SJSA1 (cell line): Measurements from ENCODE around the gene ERFE. TPM values are rescaled to one million over a fixed set of nuclear protein-coding genes. Genes with fewer than 3 reads are reported as not detected.
"Not testable (repeated sequence)": the region's sequence is repeated elsewhere in the genome, so short reads cannot be mapped to it uniquely, and the experiment has no call there.

ENCODE experiments used
- DNase-seq, 2 experiments: peaks; one replicate each; pipeline ENCODE4 v3.0.0-alpha.2; 2015 to 2020; ENCODE audit warnings: low spot score in 2 of 2, low read depth in 1 of 2
- H3K27ac ChIP-seq: fragments of 250-450 bp; sonication (Bioruptor Pico); 2 replicates; pipeline ENCODE4 v1.5.1; 2020; ENCODE audit warnings: mild to moderate bottlenecking, moderate library complexity
- H3K27me3 ChIP-seq: fragments of 250-450 bp; sonication (Bioruptor Pico); replicated peaks from 2 replicates; pipeline ENCODE4 v1.5.1; 2020; ENCODE audit warnings: mild to moderate bottlenecking, moderate library complexity
- H3K36me3 ChIP-seq: fragments of 250-450 bp; sonication (Bioruptor Pico); 2 replicates; pipeline ENCODE4 v1.5.1; 2020; ENCODE audit warnings: mild to moderate bottlenecking
- H3K4me1 ChIP-seq: fragments of 250-450 bp; sonication (Bioruptor Pico); replicated peaks from 2 replicates; pipeline ENCODE4 v1.6.1; 2021; ENCODE audit warnings: mild to moderate bottlenecking
- H3K4me3 ChIP-seq: fragments of 250-450 bp; sonication (Bioruptor Pico); 2 replicates; pipeline ENCODE4 v1.5.1; 2020; ENCODE audit warnings: mild to moderate bottlenecking
- H3K9me3 ChIP-seq: fragments of 250-450 bp; sonication (Bioruptor Pico); replicated peaks from 2 replicates; pipeline ENCODE4 v1.5.1; 2020; ENCODE audit warnings: mild to moderate bottlenecking
- total RNA-seq: library from RNA; depleted of rRNA; stranded (reverse); fragments of >200 nt; shearing (Covaris generic); gene quantifications from 2 replicates; pipeline ENCODE4 v1.2.3, GENCODE V29; 2014; rRNA removed

ERFE gene, protein sequence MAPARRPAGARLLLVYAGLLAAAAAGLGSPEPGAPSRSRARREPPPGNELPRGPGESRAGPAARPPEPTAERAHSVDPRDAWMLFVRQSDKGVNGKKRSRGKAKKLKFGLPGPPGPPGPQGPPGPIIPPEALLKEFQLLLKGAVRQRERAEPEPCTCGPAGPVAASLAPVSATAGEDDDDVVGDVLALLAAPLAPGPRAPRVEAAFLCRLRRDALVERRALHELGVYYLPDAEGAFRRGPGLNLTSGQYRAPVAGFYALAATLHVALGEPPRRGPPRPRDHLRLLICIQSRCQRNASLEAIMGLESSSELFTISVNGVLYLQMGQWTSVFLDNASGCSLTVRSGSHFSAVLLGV
- total RNA-seq, result 8.4 and 14.9 TPM in 2 replicates

DNA sequence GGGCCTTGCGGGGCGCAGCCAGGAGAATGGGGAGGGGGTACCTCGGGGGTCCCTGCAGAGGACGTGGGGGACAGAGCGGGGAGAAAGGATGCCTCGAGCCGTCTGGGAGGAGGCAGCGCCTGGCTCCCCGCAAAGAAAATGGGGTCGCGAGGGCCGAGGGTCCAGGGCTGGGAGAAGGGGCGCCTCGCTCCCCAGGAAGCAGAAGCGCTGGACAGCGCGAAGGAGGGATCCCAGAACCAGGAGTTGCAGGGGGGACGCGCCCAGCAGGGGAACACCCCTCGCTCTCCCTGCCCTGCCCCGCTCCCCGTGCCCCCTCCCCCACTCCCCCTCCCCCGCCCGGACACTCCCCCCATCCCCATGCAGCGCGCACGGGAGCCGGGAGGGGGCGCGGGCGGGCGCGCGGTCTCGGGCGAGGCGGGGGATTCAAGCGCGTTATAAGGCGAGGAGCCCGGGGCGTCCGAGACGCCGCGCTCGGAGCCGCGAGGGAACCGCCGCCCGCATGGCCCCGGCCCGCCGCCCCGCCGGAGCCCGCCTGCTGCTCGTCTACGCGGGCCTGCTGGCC, at the start of gene ERFE:
Gene ERFE (plus strand): TSS at position 462 of the 562 bp plus-strand sequence. CDS start 38 bp downstream, at position 500.
- Histone ChIP-seq H3K4me3 (peak within 1 kb of the TSS; percentile 45), H3K27ac (no peak within 1 kb of the TSS), H3K9me3 (no peaks in the 10 kb centered on the region; the same call in 1 of the 2 replicates), H3K36me3 (no peaks in the 10 kb centered on the region), H3K4me1 (peaks cover 16% of the 10 kb centered on the region), H3K27me3 (no peaks in the 10 kb centered on the region)
- DNase-seq, result no peak

DNA sequence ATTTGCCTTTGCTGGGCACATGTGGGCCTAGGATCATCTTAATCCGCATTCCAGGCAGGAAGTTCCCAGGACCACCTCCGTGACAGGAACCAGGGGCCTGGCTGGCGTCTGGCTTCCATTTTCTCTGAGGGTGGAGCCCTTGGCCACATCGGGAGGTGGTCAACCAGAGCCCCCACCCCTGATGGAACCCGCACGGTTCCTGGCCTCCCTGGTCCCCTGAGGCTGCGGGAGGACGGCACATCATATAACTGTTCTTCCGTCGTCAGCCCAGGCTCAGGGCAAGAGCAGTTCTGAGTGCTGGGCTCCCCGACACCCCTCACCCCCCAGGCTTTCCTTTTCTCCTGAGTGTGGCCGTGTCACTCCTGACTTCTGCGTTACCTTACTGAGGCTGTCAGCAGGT, 45.2 kb upstream of the ERFE start:
- Histone ChIP-seq H3K4me1 (peaks cover 11% of the 10 kb centered on the region), H3K36me3 (no peaks in the 10 kb centered on the region), H3K27me3 (no peaks in the 10 kb centered on the region), H3K4me3 (no peak overlapping the region), H3K9me3 (no peaks in the 10 kb centered on the region), H3K27ac (no peak overlapping the region)
- DNase-seq, result no peak

DNA sequence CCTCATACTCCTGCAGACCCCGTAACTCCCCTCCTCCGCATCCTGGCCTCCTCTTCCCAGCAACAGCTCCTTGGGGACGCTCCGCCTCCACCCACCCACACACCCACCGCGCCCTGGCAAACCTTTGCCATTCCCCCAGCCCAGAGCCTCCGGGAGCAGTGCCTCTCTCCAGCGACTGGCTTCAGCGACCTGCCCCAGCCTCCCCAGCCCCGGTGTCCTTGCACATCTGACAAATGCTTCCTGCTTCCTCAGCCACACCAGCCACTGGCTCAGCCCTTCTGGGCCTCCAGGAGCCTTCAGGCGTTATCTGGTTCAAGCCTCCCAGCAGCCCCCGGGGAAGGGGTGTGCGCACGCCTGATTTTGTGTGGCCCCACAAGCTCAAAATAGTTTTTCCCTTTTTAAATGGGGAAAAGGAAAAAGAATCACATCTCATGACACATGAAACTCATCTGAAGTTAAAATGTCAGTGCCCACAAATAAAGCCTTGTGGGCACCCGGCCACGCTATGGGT, 44.4 kb upstream of the ERFE start:
- Histone ChIP-seq H3K36me3 (no peaks in the 10 kb centered on the region), H3K27me3 (no peaks in the 10 kb centered on the region)
- no peak for DNase-seq

DNA sequence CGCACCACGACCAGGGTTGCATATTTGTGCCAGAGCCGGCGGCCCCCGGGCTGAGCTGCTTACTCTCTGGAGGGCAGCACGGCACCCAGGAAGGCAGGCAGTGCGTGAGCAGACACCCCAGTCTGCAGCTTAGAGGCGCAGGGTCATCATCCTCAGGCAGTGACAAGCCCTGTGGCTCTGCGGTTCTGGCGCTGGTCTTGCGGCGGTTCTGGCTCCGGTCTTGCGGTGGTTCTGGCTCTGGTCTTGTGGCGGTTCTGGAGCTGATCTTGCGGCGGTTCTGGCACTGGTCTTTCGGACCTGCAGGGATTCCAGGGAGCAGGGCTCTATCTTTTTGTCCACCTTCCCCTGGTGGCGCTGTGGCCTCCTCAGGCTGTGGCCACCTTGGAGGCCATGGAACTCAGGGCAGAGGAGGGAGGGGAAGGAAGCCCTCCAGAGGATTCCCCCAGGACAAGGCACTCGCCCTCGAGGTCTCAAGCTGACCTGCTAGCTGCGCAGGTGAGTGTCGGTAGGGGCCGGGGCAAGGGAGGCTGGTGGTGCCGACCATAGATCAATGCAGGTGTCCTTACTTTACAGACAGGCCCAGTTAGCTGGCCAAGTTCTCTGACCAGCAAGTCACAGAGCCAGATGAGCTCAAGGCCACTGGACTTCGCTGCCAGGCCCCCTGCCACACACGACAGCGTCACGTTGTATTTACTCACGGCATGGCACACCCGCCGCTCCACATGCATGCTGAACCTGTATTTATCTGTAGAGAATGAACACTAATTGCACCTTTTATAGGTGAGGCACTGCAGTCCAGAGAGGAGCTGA, 43.7 kb upstream of the ERFE start:
- Histone ChIP-seq H3K27me3 (no peaks in the 10 kb centered on the region), H3K4me1 (peaks cover 11% of the 10 kb centered on the region), H3K27ac (no peak overlapping the region), H3K9me3 (no peaks in the 10 kb centered on the region), H3K4me3 (no peak overlapping the region), H3K36me3 (no peaks in the 10 kb centered on the region)
- no peak for DNase-seq

More for the DNA sequence above, 44.4 kb upstream of the ERFE start:
- no peak overlapping the region for H3K4me3 ChIP-seq
- H3K9me3 ChIP-seq, result no peaks in the 10 kb centered on the region
- H3K27ac ChIP-seq, result no peak overlapping the region
- peaks cover 11% of the 10 kb centered on the region for H3K4me1 ChIP-seq

DNA sequence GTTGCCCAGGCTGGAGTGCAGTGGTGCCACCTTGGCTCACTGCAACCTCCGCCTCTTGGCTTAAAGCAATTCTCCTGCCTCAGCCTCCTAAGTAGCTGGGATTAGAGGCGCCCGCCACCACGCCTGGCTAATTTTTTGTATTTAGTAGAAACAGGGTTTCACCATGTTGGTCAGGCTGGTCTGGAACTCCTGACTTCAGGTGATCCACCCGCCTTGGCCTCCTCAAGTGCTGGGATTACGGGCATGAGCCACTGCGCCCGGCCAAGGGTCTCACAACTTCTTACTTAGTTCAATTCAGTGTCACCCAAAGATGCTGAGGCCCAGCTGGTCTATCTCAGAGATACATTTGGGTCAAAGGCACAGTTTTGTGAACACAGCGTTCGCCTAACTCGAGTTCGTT, 43.1 kb upstream of the ERFE start:
- DNase-seq, H3K27ac ChIP-seq, H3K4me3 ChIP-seq, H3K27me3 ChIP-seq, H3K36me3 ChIP-seq, H3K9me3 ChIP-seq: not testable (repeated sequence)
- peaks cover 11% of the 10 kb centered on the region for H3K4me1 ChIP-seq

DNA sequence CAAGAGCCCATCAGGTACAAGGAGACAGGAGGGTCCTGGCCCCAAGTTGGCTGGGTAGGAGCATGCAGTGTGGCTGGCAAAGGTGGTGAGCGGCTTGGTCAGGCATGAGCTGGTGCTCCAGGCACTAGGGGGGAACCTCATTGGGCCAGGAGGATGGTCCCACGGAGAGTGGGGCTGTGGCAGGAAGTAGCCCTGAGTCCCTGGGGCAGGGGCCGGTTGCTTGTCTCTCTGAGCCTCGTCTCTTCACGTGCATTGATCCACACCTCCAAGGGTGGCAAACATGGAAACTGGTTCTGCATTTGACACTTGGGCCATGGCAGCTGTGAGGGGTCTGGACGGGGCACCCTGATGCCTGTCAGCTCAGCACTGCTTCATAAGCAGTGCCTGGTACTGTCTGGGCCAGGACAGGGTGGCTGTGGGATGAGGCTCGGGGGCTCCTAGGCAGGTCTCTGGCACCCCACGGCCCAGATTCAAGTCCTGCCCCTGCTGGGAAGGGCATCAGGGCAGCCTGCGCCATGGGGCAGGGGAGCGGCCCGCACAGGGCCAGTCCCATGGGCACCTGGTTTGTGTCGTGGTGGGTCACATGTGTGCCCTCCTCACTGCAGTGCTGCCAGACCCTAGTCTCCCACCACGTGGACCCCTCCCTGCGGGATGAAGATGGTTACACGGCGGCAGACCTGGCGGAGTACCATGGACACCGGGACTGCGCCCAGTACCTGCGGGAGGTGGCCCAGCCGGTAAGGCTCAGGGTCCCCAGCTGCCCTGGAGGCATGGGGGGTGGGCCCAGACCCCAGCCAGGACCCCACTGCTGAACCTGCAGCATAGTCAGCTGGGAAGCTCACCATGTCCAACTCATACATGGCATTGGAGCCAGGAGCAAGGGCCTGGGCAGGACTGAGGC, 42.2 kb upstream of the ERFE start:
- H3K36me3 ChIP-seq, result no peaks in the 10 kb centered on the region
- no peak for DNase-seq
- no peak overlapping the region for H3K27ac ChIP-seq
- H3K4me3 ChIP-seq, result no peak overlapping the region
- H3K9me3 ChIP-seq, result no peaks in the 10 kb centered on the region
- H3K27me3 ChIP-seq, result no peaks in the 10 kb centered on the region
- H3K4me1 ChIP-seq, result peaks cover 11% of the 10 kb centered on the region

DNA sequence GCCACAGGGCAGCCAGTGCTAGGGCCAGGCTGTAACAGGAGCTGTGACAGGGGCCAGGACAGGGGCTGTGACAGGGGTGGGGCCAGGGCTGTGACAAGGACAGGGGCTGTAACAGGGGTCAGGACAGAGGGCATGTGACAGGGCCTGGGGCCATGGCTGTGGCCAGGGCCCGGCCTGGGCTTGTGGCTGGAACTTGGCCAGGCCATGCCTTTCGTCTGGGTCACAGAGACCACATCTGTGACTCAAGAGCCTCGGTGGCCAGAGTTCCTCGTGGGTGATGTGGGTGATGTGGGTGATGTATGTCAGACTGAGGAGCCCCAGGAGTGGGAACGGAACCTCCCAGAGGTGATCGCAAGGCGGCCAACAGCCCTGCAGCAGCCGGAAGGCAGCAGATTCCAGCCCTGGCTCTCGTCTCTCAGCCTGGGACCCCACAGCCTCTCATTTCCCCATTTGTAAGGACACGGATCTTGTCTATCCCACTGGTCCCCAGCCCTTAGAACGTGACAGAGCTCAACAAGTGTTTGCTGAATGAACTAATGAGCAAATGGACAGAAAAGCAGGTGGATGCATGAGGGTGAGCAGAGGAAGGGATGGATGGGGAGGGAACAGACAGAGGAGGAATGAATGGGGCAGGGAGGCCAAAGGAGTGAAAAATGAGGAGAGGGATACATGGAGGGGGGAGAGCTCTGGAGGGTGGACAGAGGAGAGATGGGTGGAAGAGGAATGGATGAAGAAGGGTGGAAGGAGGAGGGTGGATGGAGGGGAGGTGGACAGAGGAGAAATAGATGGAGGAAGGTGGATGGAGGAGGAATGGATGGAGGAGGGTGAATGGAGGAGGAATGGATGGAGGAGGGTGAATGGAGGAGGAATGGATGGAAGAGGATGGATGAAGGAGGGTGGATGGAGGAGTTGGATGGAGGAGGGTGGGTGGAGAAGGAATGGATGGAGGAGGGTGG, 41.3 kb upstream of the ERFE start:
- peaks cover 11% of the 10 kb centered on the region for H3K4me1 ChIP-seq
- DNase-seq, result peak; percentile 26 to 63
- H3K36me3 ChIP-seq, result no peaks in the 10 kb centered on the region
- no peaks in the 10 kb centered on the region for H3K9me3 ChIP-seq
- no peak overlapping the region for H3K27ac ChIP-seq
- H3K4me3 ChIP-seq, result no peak overlapping the region
- H3K27me3 ChIP-seq, result no peaks in the 10 kb centered on the region

DNA sequence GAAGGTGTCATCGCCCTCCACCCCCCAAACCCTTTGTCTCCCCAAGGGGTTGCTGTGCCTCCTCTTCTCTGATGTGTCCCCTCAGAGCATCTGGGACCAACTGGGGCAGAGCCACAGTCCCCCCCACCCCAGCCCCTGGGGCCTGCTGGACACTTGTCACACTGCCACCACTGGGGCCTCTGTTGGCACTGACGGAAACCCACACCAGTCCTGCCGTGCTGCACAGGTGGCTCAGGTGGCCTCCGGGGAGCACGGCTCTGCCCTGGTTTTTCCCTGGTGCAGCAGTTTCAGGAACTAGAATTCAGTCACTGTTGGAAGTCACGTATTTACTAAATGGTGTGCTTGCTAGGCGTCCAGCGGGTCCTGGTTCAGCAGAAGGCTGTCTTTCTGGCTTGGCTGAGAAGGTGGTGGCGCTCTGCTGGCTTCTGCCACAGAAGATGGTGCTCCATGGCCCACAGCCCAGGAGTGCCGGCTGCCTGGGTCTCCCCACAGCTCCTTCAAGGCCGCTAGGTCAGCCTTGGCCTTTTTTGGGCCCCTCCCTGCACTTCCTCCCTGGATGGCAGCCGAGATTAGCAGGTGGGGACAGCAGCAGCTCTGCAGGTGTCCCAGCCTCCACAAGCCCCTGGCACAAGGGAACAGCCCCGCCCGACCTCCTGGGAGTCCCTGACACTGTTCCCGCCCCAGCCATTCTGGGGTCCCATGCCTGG, 38.9 kb upstream of the ERFE start:
- DNase-seq, result no peak
- no peaks in the 10 kb centered on the region for H3K36me3 ChIP-seq

DNA sequence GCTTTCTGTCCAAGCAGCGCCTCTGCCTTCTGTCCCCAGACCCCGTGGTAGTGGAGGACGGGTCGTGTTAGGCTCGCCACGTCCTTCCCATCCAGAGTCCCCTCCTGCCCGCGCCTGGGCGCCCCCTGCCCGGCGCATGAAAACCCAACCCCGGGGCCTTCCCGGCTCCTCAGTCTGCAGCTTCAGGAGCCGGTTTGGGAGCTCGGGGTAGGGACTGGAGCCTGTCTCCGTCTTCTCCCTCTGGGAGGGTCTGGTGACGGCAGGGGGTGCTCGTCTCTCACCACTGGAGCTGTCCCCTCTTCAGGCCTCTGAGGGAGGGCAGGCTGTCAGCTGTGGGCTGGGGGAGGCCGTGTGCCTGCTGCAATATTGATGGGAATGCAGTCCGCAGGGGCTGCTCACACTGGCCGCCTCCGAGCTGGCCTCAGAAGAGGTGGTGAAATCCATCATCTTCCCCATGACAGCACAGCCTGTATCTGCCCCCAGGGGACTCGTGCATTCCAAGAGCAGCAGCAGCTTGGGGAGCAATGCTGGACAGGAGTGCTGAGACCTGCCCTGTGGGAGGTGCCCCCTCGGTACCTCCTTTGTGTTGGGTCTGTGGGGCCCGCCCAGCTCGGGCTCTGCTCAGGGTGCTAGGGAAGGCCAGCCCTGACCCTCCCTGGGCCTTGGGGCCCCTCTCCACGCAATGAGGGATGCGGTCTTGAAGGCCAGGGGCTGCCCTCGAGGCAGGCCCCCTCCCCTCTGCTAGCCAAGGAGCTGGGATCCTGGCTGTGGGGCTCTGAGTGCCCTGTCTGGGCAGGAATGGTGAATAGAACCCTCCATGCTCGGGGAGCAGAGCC, 38.1 kb upstream of the ERFE start:
- H3K4me1 ChIP-seq, result peaks cover 11% of the 10 kb centered on the region
- no peak overlapping the region for H3K27ac ChIP-seq
- H3K4me3 ChIP-seq, result no peak overlapping the region
- H3K27me3 ChIP-seq, result no peaks in the 10 kb centered on the region
- H3K9me3 ChIP-seq, result no peaks in the 10 kb centered on the region
- no peak for DNase-seq
- H3K36me3 ChIP-seq, result no peaks in the 10 kb centered on the region

More for the DNA sequence above, 38.9 kb upstream of the ERFE start:
- H3K4me1 ChIP-seq, result peaks cover 11% of the 10 kb centered on the region
- H3K9me3 ChIP-seq, result no peaks in the 10 kb centered on the region
- no peaks in the 10 kb centered on the region for H3K27me3 ChIP-seq
- H3K4me3 ChIP-seq, result no peak overlapping the region
- H3K27ac ChIP-seq, result no peak overlapping the region

DNA sequence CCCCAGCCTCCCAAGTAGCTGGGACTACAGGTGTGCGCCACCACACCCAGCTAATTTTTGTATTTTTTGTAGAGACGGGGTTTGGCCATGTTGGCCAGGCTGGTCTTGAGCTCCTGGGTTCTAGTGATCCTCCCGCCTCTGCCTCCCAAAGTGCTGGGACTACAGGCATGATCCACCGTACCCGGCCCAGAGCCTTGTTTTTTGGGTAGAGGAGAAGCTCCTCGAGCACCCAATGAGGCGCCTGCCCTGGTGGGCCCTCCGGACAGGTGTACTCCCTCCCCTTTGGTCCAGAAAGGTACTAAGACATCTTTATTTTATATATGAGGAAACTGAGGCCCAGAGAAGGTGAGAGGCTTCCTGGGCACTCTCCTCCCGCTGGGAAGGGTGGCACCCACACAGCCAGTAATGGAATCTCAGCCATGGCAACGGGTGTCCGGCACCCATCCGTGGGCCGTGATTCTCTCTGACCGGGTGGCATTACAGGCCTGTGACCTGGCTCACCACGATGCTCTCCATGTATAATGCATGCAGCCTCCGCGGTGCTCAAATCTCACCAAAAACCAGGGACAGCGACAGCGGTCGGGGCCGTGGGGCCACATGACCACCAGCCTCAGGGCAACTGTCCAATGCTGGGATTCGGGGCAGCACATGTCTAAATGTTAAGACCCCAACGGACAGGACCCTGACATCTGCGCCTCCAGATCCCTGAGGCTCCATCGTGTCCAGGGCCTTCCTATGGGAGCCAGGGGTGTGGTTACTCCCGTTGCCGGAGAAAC, 37.1 kb upstream of the ERFE start:
- no peaks in the 10 kb centered on the region for H3K27me3 ChIP-seq
- no peak overlapping the region for H3K27ac ChIP-seq
- H3K4me1 ChIP-seq, result peaks cover 14% of the 10 kb centered on the region
- no peaks in the 10 kb centered on the region for H3K36me3 ChIP-seq
- H3K4me3 ChIP-seq, result no peak overlapping the region
- no peak for DNase-seq
- H3K9me3 ChIP-seq, result no peaks in the 10 kb centered on the region
